GM12891 (cell line): ENCODE results near the gene ZNF516.

Source experiments
- PAX5 ChIP-seq: IDR thresholded peaks from 2 replicates; pipeline ENCODE4 v1.6.1; 2011; ENCODE audit warnings: low read length, moderate library complexity, mild to moderate bottlenecking; ENCODE audit not compliant: insufficient read depth, severe bottlenecking
- POLR2A ChIP-seq: IDR thresholded peaks from 2 replicates; pipeline ENCODE4 v1.6.1; 2011; ENCODE audit warnings: low read depth, low read length, control low read depth
- POU2F2 ChIP-seq: IDR thresholded peaks from 2 replicates; pipeline ENCODE4 v1.6.1; 2011; ENCODE audit warnings: low read depth, mild to moderate bottlenecking, control low read depth, low read length, moderate library complexity
- TAF1 ChIP-seq: IDR thresholded peaks from 2 replicates; pipeline ENCODE4 v1.6.1; 2011; ENCODE audit warnings: low read depth, low read length, control low read depth

GRCh38 chr18:76356666-76357065 lies 138.4 kb downstream of the ZNF516 start:
- no peak for TF ChIP-seq POLR2A
- no peak for TF ChIP-seq TAF1
- no peak for TF ChIP-seq POU2F2
- TF ChIP-seq PAX5 = no peak
